Colonic mucosa (tissue), 4 donors: ENCODE measurements around the gene SORCS3. TPM values are rescaled to one million over a fixed set of nuclear protein-coding genes. Genes with fewer than 3 reads are reported as not detected.
"Not testable (repeated sequence)": the region's sequence is repeated elsewhere in the genome, so short reads cannot be mapped to it uniquely, and the experiment has no call there.

ENCODE experiments used
- DNase-seq: peaks from one replicate; pipeline ENCODE4 v3.0.0-alpha.2; 2020
- H3K27ac ChIP-seq: fragments of 200-600 bp; one replicate; pipeline ENCODE4 v1.8.0; 2021
- H3K27me3 ChIP-seq: fragments of 200-600 bp; one replicate; pipeline ENCODE4 v1.8.0; 2021
- H3K36me3 ChIP-seq: fragments of 200-600 bp; one replicate; pipeline ENCODE4 v1.8.0; 2021
- H3K4me1 ChIP-seq: fragments of 200-600 bp; one replicate; pipeline ENCODE4 v1.8.0; 2021; ENCODE audit warnings: mild to moderate bottlenecking
- H3K4me3 ChIP-seq: fragments of 200-600 bp; one replicate; pipeline ENCODE4 v1.8.0; 2021
- H3K9ac ChIP-seq, 2 donors: one replicate each; pipeline ENCODE4 v1.7.0; 2013; ENCODE audit warnings: control low read depth in 2 of 2, low read depth in 2 of 2, low read length in 2 of 2
- H3K9me3 ChIP-seq: fragments of 200-600 bp; one replicate; pipeline ENCODE4 v1.8.0; 2021
- intact Hi-C: fragments of 100-400 bp; cut with DNase I; formaldehyde crosslinking; loops from one replicate; pipeline ENCODE4 v1.14.1; 2022
- total RNA-seq, 2 donors: library from RNA; stranded (reverse); fragmentation: NEBNext Ultra II Directional in 1 of 2; extraction: Animal tissue kit (Norgen Biotek cat#: 25700) in 1 of 2; gene quantifications; one replicate each; pipeline ENCODE4 v1.2.1, GENCODE V29; 2021
- TF ChIP-seq, protein P1 (sequence below): fragments of 200-600 bp; IDR thresholded peaks from one replicate; pipeline ENCODE4 v1.8.0; 2022; ENCODE audit warnings: antibody characterized with exemption, mild to moderate bottlenecking
- donor health status: healthy.
- donor health status: DM: no; HTN: no; CAD: no.
- donor health status: DM: no; HTN: no; CAD: no.

The SORCS3 gene
- total RNA-seq, 2 donors from 2014 or later = 0.08 TPM; not detected in 1

DNA sequence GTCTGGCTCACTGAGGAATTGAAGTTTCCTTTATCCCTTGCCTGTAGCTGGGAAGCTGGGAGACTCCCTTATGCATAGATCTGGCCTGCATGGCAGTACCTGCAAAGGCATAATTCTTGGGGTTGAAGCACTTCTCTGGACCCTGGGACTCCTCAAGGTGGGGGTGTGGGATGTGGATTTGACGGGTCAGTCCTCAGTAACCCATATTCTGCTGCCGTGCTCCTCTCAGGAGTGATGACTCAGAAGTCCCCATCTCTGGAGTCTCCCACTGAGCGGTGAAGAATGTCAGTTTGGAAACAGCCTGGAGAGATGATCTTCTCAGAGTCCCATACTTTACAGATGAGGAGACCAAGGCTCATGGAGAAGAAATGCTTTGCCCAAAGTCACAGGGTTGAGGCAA, 49.0 kb downstream of the SORCS3 start:
- Histone ChIP-seq H3K27ac (no peak overlapping the region), H3K27me3 (no peaks in the 10 kb centered on the region), H3K4me1 (no peaks in the 10 kb centered on the region), H3K9ac (no peak overlapping the region), H3K4me3 (no peak overlapping the region), H3K9me3 (no peaks in the 10 kb centered on the region), H3K36me3 (no peaks in the 10 kb centered on the region)
- DNase-seq = no peak
- intact Hi-C loops = no loop called here
- TF ChIP-seq, protein P1, sequence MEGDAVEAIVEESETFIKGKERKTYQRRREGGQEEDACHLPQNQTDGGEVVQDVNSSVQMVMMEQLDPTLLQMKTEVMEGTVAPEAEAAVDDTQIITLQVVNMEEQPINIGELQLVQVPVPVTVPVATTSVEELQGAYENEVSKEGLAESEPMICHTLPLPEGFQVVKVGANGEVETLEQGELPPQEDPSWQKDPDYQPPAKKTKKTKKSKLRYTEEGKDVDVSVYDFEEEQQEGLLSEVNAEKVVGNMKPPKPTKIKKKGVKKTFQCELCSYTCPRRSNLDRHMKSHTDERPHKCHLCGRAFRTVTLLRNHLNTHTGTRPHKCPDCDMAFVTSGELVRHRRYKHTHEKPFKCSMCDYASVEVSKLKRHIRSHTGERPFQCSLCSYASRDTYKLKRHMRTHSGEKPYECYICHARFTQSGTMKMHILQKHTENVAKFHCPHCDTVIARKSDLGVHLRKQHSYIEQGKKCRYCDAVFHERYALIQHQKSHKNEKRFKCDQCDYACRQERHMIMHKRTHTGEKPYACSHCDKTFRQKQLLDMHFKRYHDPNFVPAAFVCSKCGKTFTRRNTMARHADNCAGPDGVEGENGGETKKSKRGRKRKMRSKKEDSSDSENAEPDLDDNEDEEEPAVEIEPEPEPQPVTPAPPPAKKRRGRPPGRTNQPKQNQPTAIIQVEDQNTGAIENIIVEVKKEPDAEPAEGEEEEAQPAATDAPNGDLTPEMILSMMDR = no peak

DNA sequence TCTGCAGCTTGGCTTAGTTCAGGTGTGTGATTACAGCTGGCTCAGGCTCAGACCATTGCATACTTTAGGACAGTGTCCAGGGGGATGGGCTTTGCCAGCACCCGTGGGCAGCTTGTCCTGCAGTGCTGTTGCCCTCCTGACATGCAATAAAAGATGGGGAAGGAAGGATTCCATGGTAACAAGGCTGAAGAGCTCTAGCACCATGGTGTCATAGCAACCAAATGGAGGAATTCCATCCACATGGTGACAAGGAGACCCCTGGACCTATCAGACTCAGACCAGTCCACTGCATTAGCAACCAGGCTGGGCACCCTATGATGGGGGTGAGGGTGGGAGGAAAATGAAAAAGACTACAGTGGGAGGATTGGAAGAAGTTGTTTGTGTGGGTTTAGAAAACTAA, 49.9 kb downstream of the SORCS3 start:
- H3K27me3 ChIP-seq = no peaks in the 10 kb centered on the region
- H3K4me3 ChIP-seq = no peak overlapping the region
- H3K9ac ChIP-seq = no peak overlapping the region
- no peak for DNase-seq
- H3K4me1 ChIP-seq = no peaks in the 10 kb centered on the region
- H3K9me3 ChIP-seq = no peaks in the 10 kb centered on the region
- intact Hi-C loops = no loop called here
- TF ChIP-seq, protein P1 = no peak
- no peak overlapping the region for H3K27ac ChIP-seq
- H3K36me3 ChIP-seq = no peaks in the 10 kb centered on the region

DNA sequence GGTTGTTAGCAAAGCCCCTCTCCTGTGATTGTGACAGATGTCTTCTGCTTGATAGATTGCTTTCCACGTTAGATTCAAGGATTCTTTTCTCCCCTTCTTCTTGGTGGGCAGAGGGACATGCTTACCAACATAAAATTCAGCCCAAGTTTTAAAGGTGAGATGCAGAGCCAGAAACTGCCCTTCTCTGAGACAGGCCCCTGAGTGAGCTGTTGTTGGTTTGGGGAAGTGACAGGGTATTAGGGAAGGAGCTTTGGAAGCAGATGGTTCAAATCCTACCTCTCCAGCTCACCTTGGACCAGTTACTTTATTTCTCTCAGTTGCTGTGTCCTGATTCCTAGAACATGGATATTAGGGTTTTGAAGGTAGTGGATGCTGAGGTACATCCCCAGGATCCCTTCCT, 53.0 kb downstream of the SORCS3 start:
- DNase-seq = no peak
- Histone ChIP-seq H3K27me3 (no peaks in the 10 kb centered on the region), H3K27ac (no peak overlapping the region), H3K4me1 (no peaks in the 10 kb centered on the region), H3K4me3 (no peak overlapping the region), H3K9me3 (no peaks in the 10 kb centered on the region), H3K9ac (no peak overlapping the region), H3K36me3 (no peaks in the 10 kb centered on the region)
- intact Hi-C loops = no loop called here
- TF ChIP-seq, protein P1 = no peak

DNA sequence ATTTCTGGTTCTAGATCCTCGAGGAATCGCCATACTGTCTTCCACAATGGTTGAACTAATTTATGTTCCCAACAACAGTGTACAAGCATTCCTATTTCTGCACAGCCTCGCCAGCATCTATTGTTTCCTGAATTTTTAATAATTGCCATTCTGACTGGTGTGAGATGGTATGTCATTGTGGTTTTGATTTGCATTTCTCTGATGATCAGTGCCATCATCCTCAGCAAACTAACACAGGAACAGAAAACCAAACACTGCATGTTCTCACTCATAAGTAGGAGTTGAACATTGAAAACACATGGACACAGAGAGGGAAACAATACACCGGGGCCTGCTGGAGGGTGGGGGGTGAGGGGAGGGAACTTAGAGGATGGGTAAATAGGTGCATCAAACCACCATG, 62.2 kb downstream of the SORCS3 start:
- intact Hi-C loops = not testable (repeated sequence)

DNA sequence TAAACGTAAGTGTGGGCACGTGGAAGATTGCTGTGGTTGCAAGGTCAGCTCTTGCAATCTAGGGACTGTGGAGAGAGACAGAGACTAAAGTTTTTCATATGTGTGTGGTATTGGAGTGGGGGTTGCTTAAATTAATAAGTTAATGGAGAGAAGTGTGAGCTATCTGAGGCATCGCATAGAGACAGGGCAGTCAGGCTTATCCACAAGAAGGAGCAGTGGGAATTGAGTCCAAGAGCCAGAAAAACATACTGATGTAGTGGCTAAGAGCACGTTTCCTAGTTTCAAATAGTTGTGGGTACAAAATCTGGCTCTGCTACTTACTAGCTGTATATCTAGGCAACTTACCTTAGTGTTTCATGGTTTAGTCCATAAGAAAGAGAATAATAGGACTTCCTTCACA, 65.8 kb downstream of the SORCS3 start:
- Histone ChIP-seq H3K27me3 (no peaks in the 10 kb centered on the region), H3K36me3 (no peaks in the 10 kb centered on the region), H3K9me3 (no peaks in the 10 kb centered on the region), H3K4me3 (no peak overlapping the region), H3K27ac (no peak overlapping the region), H3K9ac (no peak overlapping the region), H3K4me1 (no peaks in the 10 kb centered on the region)
- intact Hi-C loops = no loop called here
- DNase-seq = no peak
- TF ChIP-seq, protein P1 = no peak

More for the DNA sequence above, 62.2 kb downstream of the SORCS3 start:
- H3K9ac ChIP-seq, H3K9me3 ChIP-seq, H3K36me3 ChIP-seq, DNase-seq, H3K27ac ChIP-seq, H3K4me3 ChIP-seq, H3K27me3 ChIP-seq, H3K4me1 ChIP-seq: not testable (repeated sequence)

DNA sequence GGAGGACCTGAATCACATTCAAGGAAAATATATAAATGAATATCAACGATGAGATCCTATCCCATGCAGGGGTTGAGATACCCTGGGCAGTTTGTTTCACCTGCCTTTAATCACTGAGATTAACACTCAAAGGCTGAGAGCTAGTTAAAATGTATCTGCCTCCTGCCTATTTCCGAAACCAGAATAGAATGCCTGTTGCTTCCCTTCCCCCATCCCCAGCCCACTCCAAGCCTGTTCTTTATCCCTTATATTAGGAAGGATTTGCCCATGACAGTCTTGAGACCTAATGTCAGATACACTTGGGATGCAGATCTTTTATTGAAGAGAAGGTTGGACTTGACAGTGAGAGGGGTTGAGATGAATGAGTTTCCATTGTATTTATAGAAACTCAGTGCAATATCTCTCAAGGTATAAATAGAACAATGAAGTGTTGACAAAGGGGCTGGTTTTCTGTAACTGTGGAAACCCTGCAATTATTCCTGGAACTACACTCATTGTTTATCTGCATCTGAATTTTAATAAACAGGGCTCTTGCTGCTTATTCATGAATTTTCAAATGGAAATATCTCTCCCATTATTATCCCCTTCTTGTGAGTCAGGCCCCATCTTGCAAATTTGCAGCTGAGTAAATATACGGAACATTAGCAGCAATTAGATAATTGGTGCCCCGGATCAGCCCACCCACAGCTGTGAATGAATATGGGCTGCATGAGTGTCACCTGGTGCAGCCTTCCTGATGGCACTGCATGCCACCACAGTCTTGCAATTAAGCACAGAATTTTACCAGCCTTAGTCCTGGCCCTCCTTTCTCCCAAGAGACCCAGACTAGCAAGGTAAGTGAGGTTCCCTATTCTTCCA, 66.7 kb downstream of the SORCS3 start:
- Histone ChIP-seq H3K4me3 (no peak overlapping the region), H3K27me3 (no peaks in the 10 kb centered on the region), H3K9me3 (no peaks in the 10 kb centered on the region), H3K4me1 (no peaks in the 10 kb centered on the region), H3K9ac (no peak overlapping the region), H3K27ac (no peak overlapping the region), H3K36me3 (no peaks in the 10 kb centered on the region)
- TF ChIP-seq, protein P1 = no peak
- intact Hi-C loops = no loop called here
- no peak for DNase-seq
